HG02884 (cell line): ENCODE results near the gene FZD10.

Experiments used
- ATAC-seq: cut with Tn5 transposase; IDR thresholded peaks from one replicate; pipeline ENCODE4 v1.9.1; 2021; ENCODE audit warnings: mild to moderate bottlenecking, moderate library complexity; ENCODE audit not compliant: unreplicated experiment

Gene FZD10

GRCh38 chr12:130201037-130201436 is 38.8 kb downstream of the FZD10 start:
- ATAC-seq, result no peak

GRCh38 chr12:130202201-130202600 is 39.9 kb downstream of the FZD10 start:
- ATAC-seq, result no peak

GRCh38 chr12:130203151-130203550 is 40.9 kb downstream of the FZD10 start:
- no peak for ATAC-seq

GRCh38 chr12:130204541-130204953 is 42.3 kb downstream of the FZD10 start:
- no peak for ATAC-seq

GRCh38 chr12:130205495-130205894 is 43.2 kb downstream of the FZD10 start:
- no peak for ATAC-seq

- no peak for ATAC-seq
Observed at GRCh38 chr12:130212384-130212989, 50.2 kb downstream of the FZD10 start.

- ATAC-seq, result no peak
Observed at GRCh38 chr12:130213249-130213648, 51.0 kb downstream of the FZD10 start.

GRCh38 chr12:130214686-130215395 is 52.6 kb downstream of the FZD10 start:
- ATAC-seq, result no peak
